Measurements from ENCODE around the gene SLIT1.

DNA sequence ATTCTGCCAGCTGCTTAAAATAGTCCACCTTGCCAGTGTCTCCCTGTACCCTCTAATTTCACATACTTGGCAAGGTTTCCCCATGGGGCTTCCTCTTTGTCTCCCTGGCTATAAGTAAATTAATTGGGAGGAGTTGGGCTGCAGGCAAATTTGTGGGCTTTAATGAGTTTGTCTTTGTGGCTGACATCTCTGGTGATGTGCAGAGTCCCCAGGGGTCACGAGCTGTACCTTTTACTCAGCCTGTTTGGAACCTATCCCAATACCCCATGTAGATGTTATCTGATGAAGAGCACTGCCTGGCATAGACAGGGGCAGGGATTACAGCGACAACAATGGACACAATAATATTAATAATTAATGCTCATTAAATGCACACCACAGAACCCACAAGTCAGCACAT lies 132.5 kb downstream of the SLIT1 start:
- TF ChIP-seq POLR2A (IDR thresholded peaks at IDR 0.05), result no peak
- TF ChIP-seq CTCF (IDR thresholded peaks at IDR 0.05), result no peak

Measured in thyroid gland (tissue), 4 donors.